H54 (cell line): ENCODE results near the gene UCN.
A peak's percentile ranks its signal among the peaks of the same experiment; 100 is the strongest.
"Not testable (repeated sequence)": the region's sequence is repeated elsewhere in the genome, so short reads cannot be mapped to it uniquely, and the experiment has no call there.

ENCODE experiments used
- DNase-seq: peaks from one replicate; pipeline ENCODE4 v3.0.0; 2011; ENCODE audit warnings: low spot score, mixed read lengths; ENCODE audit not compliant: insufficient read length
- FAIRE-seq: peaks from 3 replicates; lab custom pipeline; 2011; peaks lifted over from hg19 to GRCh38; lab: Jason Lieb, UNC
- POLR2A ChIP-seq: IDR thresholded peaks from 2 replicates; pipeline ENCODE4 v1.6.1; 2011; ENCODE audit warnings: low read depth, mild to moderate bottlenecking, low read length

Gene UCN

GRCh38 chr2:27308359-27308881 is at the start of gene UCN:
Gene UCN, minus strand, starts transcription at chr2:27308445. Its CDS starts 550 bp downstream, at chr2:27307895.
- FAIRE-seq (no peak), DNase-seq (no peak)
- no peak for TF ChIP-seq POLR2A

- FAIRE-seq (no peak), DNase-seq (peak; percentile 89)
- TF ChIP-seq POLR2A, result no peak; the same call in none of the 2 replicates
These were observed 48.3 kb upstream of the UCN start, which contains the start of gene GTF3C2 for GRCh38 chr2:27356382-27357181. Gene GTF3C2, minus strand, starts transcription at chr2:27356764. Its CDS starts 13,210 bp downstream, at chr2:27343554.

- peak; percentile 18; the same call in 1 of the 2 replicates for TF ChIP-seq POLR2A
- no peak for FAIRE-seq
- DNase-seq, result no peak
These were observed 47.8 kb upstream of the UCN start for GRCh38 chr2:27356056-27356381.

GRCh38 chr2:27354597-27354927 is 46.3 kb upstream of the UCN start:
- TF ChIP-seq POLR2A, result no peak
- FAIRE-seq (no peak), DNase-seq (no peak)

- DNase-seq, result no peak
- FAIRE-seq, result peak; percentile 27
- TF ChIP-seq POLR2A, result no peak
These were observed 45.7 kb upstream of the UCN start for GRCh38 chr2:27353762-27354596.

GRCh38 chr2:27353386-27353761 is 45.1 kb upstream of the UCN start:
- not testable (repeated sequence) for FAIRE-seq, DNase-seq

- no peak for DNase-seq
- no peak for TF ChIP-seq POLR2A
- no peak for FAIRE-seq
These were observed 43.8 kb upstream of the UCN start for GRCh38 chr2:27351802-27352598.

GRCh38 chr2:27350106-27350693 is 42.0 kb upstream of the UCN start:
- no peak for TF ChIP-seq POLR2A
- FAIRE-seq, result no peak

GRCh38 chr2:27347641-27348040 is 39.4 kb upstream of the UCN start:
- TF ChIP-seq POLR2A, result no peak
- no peak for FAIRE-seq

More at GRCh38 chr2:27350106-27350693, 42.0 kb upstream of the UCN start:
- no peak for DNase-seq

GRCh38 chr2:27336173-27336572 is 27.9 kb upstream of the UCN start:
- FAIRE-seq (no peak), DNase-seq (no peak)
- no peak for TF ChIP-seq POLR2A

More at GRCh38 chr2:27347641-27348040, 39.4 kb upstream of the UCN start:
- DNase-seq, result no peak

- no peak for FAIRE-seq
- no peak for TF ChIP-seq POLR2A
- no peak for DNase-seq
These were observed 27.1 kb upstream of the UCN start for GRCh38 chr2:27335311-27335710.

GRCh38 chr2:27324720-27325119 is 16.5 kb upstream of the UCN start:
- DNase-seq (no peak), FAIRE-seq (no peak)
- TF ChIP-seq POLR2A, result no peak

GRCh38 chr2:27323596-27324285 is 15.5 kb upstream of the UCN start:
- no peak for DNase-seq
- FAIRE-seq, result no peak
- no peak for TF ChIP-seq POLR2A
